ENCODE data around the gene CCDC47. TPM values are rescaled to one million over a fixed set of nuclear protein-coding genes. Genes with fewer than 3 reads are reported as not detected.

The CCDC47 gene
- total and polyA plus RNA-seq, 2 experiments from 2014 or later, result 38.5 to 61.9 TPM

DNA sequence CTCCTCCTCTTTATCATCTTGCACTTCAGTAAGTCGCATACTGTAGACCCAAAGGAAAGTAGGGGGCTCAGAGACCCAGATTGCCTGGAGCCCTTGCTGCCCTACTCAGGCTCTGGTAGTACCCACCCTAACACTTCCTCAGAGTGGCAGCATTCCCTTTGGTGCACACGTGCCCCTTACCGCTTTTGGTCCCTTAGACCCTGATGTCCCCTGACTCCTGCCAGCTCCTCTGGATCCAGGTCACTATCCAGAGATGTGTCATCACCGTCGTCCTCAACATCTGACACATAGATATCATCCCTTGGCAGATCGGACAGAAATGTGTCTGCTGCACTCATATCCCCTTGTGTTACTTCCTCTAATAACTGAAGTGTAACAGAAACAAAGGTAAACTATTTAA is 48.4 kb upstream of the CCDC47 start:
- peaks cover 100% of the 10 kb centered on the region for H3K36me3 Mint-ChIP-seq (ENCODE audit: low read depth)
- no peaks in the 10 kb centered on the region; the same call in 2 of the 3 replicates for H3K9me3 Mint-ChIP-seq
- peaks cover 6% of the 10 kb centered on the region; the same call in 1 of the 2 replicates for H3K4me1 ChIP-seq (ENCODE audit: insufficient read depth)
- no peak overlapping the region for H3K4me3 Mint-ChIP-seq
- H3K4me3 ChIP-seq, result no peak overlapping the region
- no peak overlapping the region for H2AFZ ChIP-seq
- H3K27me3 ChIP-seq (ENCODE audit: insufficient read depth), result no peaks in the 10 kb centered on the region
- peaks cover 16% of the 10 kb centered on the region for H3K79me2 ChIP-seq (replicated peaks; ENCODE audit: insufficient read depth)
- H3F3A ChIP-seq (replicated peaks; ENCODE audit: low read depth), result peaks cover 40% of the 10 kb centered on the region
- H3K4me1 Mint-ChIP-seq, result peaks cover 11% of the 10 kb centered on the region
- H3K36me3 ChIP-seq (ENCODE audit: insufficient read depth), result peaks cover 76% of the 10 kb centered on the region
- DNase-seq (ENCODE audit: low spot score) (no peak), ATAC-seq (no peak)
- H3K27ac ChIP-seq (ENCODE audit: low read depth), result no peak overlapping the region
- TF ChIP-seq CREB1 (CRISPR knock-in tag; IDR thresholded peaks at IDR 0.05; ENCODE audit: low read depth), result no peak
- TF ChIP-seq EZH2phosphoT487 (IDR thresholded peaks at IDR 0.05; ENCODE audit: unreplicated experiment), result no peak
- TF ChIP-seq ZNF114 (CRISPR knock-in tag; IDR thresholded peaks at IDR 0.05), result no peak
- TF ChIP-seq POLR2AphosphoS5 (IDR thresholded peaks at IDR 0.05; ENCODE audit: low read depth), result no peak
- no peak for TF ChIP-seq STAT1 (IDR thresholded peaks at IDR 0.05; ENCODE audit: unreplicated experiment)
- TF ChIP-seq, protein P1, sequence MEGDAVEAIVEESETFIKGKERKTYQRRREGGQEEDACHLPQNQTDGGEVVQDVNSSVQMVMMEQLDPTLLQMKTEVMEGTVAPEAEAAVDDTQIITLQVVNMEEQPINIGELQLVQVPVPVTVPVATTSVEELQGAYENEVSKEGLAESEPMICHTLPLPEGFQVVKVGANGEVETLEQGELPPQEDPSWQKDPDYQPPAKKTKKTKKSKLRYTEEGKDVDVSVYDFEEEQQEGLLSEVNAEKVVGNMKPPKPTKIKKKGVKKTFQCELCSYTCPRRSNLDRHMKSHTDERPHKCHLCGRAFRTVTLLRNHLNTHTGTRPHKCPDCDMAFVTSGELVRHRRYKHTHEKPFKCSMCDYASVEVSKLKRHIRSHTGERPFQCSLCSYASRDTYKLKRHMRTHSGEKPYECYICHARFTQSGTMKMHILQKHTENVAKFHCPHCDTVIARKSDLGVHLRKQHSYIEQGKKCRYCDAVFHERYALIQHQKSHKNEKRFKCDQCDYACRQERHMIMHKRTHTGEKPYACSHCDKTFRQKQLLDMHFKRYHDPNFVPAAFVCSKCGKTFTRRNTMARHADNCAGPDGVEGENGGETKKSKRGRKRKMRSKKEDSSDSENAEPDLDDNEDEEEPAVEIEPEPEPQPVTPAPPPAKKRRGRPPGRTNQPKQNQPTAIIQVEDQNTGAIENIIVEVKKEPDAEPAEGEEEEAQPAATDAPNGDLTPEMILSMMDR (conservative IDR thresholded peaks at IDR 0.05; ENCODE audit: low read depth in 2 of 2), result no peak
- TF ChIP-seq JUNB (IDR thresholded peaks at IDR 0.05; ENCODE audit: unreplicated experiment), result no peak
- TF ChIP-seq NANOG (IDR thresholded peaks at IDR 0.05; ENCODE audit: borderline replicate concordance), result no peak
- TF ChIP-seq, protein P2, sequence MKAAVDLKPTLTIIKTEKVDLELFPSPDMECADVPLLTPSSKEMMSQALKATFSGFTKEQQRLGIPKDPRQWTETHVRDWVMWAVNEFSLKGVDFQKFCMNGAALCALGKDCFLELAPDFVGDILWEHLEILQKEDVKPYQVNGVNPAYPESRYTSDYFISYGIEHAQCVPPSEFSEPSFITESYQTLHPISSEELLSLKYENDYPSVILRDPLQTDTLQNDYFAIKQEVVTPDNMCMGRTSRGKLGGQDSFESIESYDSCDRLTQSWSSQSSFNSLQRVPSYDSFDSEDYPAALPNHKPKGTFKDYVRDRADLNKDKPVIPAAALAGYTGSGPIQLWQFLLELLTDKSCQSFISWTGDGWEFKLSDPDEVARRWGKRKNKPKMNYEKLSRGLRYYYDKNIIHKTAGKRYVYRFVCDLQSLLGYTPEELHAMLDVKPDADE (IDR thresholded peaks at IDR 0.05), result no peak
- TF ChIP-seq EZH2 (IDR thresholded peaks at IDR 0.05; ENCODE audit: low read depth, unreplicated experiment), result no peak
- TF ChIP-seq, protein P3, sequence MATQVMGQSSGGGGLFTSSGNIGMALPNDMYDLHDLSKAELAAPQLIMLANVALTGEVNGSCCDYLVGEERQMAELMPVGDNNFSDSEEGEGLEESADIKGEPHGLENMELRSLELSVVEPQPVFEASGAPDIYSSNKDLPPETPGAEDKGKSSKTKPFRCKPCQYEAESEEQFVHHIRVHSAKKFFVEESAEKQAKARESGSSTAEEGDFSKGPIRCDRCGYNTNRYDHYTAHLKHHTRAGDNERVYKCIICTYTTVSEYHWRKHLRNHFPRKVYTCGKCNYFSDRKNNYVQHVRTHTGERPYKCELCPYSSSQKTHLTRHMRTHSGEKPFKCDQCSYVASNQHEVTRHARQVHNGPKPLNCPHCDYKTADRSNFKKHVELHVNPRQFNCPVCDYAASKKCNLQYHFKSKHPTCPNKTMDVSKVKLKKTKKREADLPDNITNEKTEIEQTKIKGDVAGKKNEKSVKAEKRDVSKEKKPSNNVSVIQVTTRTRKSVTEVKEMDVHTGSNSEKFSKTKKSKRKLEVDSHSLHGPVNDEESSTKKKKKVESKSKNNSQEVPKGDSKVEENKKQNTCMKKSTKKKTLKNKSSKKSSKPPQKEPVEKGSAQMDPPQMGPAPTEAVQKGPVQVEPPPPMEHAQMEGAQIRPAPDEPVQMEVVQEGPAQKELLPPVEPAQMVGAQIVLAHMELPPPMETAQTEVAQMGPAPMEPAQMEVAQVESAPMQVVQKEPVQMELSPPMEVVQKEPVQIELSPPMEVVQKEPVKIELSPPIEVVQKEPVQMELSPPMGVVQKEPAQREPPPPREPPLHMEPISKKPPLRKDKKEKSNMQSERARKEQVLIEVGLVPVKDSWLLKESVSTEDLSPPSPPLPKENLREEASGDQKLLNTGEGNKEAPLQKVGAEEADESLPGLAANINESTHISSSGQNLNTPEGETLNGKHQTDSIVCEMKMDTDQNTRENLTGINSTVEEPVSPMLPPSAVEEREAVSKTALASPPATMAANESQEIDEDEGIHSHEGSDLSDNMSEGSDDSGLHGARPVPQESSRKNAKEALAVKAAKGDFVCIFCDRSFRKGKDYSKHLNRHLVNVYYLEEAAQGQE (IDR thresholded peaks at IDR 0.05; ENCODE audit: unreplicated experiment), result no peak
- no peak for TF ChIP-seq ZNF331 (CRISPR knock-in tag; IDR thresholded peaks at IDR 0.05; ENCODE audit: low read depth)
- TF ChIP-seq, protein P4, sequence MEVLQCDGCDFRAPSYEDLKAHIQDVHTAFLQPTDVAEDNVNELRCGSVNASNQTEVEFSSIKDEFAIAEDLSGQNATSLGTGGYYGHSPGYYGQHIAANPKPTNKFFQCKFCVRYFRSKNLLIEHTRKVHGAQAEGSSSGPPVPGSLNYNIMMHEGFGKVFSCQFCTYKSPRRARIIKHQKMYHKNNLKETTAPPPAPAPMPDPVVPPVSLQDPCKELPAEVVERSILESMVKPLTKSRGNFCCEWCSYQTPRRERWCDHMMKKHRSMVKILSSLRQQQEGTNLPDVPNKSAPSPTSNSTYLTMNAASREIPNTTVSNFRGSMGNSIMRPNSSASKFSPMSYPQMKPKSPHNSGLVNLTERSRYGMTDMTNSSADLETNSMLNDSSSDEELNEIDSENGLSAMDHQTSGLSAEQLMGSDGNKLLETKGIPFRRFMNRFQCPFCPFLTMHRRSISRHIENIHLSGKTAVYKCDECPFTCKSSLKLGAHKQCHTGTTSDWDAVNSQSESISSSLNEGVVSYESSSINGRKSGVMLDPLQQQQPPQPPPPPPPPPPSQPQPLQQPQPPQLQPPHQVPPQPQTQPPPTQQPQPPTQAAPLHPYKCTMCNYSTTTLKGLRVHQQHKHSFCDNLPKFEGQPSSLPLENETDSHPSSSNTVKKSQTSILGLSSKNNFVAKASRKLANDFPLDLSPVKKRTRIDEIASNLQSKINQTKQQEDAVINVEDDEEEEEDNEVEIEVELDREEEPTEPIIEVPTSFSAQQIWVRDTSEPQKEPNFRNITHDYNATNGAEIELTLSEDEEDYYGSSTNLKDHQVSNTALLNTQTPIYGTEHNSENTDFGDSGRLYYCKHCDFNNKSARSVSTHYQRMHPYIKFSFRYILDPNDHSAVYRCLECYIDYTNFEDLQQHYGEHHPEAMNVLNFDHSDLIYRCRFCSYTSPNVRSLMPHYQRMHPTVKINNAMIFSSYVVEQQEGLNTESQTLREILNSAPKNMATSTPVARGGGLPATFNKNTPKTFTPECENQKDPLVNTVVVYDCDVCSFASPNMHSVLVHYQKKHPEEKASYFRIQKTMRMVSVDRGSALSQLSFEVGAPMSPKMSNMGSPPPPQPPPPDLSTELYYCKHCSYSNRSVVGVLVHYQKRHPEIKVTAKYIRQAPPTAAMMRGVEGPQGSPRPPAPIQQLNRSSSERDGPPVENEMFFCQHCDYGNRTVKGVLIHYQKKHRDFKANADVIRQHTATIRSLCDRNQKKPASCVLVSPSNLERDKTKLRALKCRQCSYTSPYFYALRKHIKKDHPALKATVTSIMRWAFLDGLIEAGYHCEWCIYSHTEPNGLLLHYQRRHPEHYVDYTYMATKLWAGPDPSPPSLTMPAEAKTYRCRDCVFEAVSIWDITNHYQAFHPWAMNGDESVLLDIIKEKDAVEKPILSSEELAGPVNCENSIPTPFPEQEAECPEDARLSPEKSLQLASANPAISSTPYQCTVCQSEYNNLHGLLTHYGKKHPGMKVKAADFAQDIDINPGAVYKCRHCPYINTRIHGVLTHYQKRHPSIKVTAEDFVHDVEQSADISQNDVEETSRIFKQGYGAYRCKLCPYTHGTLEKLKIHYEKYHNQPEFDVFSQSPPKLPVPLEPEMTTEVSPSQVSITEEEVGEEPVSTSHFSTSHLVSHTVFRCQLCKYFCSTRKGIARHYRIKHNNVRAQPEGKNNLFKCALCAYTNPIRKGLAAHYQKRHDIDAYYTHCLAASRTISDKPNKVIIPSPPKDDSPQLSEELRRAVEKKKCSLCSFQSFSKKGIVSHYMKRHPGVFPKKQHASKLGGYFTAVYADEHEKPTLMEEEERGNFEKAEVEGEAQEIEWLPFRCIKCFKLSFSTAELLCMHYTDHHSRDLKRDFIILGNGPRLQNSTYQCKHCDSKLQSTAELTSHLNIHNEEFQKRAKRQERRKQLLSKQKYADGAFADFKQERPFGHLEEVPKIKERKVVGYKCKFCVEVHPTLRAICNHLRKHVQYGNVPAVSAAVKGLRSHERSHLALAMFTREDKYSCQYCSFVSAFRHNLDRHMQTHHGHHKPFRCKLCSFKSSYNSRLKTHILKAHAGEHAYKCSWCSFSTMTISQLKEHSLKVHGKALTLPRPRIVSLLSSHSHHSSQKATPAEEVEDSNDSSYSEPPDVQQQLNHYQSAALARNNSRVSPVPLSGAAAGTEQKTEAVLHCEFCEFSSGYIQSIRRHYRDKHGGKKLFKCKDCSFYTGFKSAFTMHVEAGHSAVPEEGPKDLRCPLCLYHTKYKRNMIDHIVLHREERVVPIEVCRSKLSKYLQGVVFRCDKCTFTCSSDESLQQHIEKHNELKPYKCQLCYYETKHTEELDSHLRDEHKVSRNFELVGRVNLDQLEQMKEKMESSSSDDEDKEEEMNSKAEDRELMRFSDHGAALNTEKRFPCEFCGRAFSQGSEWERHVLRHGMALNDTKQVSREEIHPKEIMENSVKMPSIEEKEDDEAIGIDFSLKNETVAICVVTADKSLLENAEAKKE (CRISPR knock-in tag; IDR thresholded peaks at IDR 0.05), result no peak
- no peak overlapping the region for H3K4me2 ChIP-seq
- H3K27me3 Mint-ChIP-seq (ENCODE audit: insufficient read depth, low read depth, poor library complexity), result peaks cover 15% of the 10 kb centered on the region
- no peak overlapping the region for H3K27ac Mint-ChIP-seq
- peaks cover 52% of the 10 kb centered on the region for H4K20me1 ChIP-seq (replicated peaks; ENCODE audit: insufficient read depth)
- no peaks in the 10 kb centered on the region for H3K9me2 ChIP-seq (ENCODE audit: insufficient read depth)

Measured in GM23338 (cell line).